NCI-H128 (cell line): ENCODE data around the gene TECTB.

Experiments
- DNase-seq: peaks from one replicate; lab custom pipeline; 2025; ENCODE audit not compliant: unreplicated experiment; lab: John Stamatoyannopoulos, UW

Gene TECTB

GRCh38 chr10:112271982-112272381, 11.2 kb upstream of the TECTB start:
- no peak for DNase-seq

- DNase-seq: no peak
Observed at GRCh38 chr10:112274831-112275230, 8.4 kb upstream of the TECTB start.

DNA sequence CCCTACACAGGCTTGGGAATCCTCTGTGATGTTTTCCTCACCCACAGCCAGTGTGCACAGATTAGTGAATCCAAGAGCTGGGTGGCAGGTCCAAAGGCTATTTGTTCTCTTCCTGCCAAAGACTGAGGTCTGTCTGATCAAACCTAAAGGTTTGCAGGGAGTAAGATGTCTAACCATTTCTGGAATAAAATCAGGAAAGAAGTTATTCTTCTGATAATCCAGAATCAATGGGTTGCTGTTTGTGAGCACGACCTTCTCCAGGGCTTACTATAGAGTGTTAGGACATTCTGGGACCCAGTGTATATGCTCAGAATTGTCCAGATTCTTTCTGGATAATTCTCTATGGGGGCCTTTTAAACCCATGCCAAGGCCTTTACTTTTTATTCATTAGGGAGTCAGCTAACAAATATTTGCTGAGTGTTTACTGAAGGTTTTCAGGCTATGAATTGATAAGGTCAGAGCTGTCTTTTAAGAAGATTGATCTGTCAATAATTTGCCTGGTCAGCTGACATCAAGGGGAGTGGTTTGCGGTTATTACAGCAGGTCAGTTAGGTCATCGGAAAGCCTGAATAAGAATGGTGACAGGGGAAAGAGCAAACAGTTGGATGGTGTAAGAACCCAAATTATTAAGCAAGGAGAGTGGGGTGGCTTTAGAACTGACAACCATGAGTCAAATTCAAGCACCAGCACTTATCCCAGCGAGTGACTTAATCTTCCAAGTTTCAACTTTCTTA, 7.5 kb upstream of the TECTB start:
- DNase-seq: no peak

DNA sequence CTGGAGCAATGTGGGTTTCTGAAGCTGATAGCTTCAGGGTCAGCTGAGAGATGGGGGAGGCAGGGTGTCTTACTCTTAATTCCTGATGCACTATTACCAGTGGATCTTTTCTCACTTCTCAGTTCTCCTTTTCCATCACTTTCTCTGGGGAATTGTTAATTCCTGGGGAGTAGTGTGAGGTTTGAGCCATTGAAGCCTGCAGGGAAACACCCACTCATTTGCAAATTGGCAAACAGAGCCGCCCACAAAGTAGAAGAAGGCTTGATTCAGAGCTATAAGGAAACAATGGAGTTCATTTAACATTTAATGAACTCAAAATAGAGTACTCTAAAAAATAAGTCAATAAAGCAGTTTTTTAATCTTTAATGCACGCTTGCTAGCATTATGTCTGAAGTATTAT, 4.3 kb upstream of the TECTB start:
- DNase-seq: no peak

GRCh38 chr10:112279433-112279832, 3.8 kb upstream of the TECTB start:
- DNase-seq: no peak

GRCh38 chr10:112280205-112280921, 2.8 kb upstream of the TECTB start:
- DNase-seq: no peak

GRCh38 chr10:112282086-112282485, 1.1 kb upstream of the TECTB start:
- DNase-seq: no peak

DNA sequence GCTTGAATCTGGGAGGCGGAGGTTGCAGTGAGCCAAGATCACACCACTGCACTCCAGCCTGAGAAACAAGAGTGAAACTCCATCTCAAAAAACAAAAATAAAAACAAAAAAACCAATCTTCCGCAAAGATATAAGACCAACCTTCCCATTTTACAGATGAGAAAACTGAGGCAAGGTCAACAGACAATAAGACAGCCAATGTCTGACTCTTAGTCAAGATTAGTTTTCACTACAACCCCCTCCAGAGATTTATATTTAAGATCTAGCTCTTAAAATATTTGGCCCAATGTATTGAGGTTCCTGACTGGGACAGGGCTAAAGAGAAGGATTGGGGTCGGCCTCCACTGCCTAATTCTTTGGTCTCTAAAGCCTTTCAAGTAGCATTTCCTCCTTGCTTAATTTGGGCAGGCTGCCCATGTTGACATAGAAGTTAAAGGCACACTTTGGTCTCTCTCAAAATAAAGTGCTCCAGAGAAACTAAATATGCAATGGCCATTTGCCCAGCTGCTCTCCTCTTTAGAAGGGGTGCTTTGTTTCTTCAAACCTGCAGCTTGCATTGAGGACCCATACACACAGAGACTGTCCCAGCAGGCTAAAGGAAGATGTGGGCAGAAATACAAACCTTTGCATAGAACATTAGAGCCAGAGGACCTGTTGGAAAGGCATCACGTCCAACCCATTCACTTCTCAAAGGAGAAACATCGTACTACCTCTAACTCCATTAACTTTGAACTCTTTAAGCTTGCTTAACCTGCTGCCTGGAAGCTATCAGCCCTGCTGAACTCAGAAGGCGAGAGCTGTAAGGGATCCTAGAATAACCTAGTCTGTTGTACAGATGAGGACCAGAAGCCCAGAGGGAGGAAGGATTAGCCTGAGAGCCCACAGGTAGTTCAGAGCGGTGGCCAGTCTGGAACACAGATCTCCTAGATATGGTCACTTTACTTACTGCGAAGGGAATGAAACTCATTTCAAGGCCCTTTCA, 3.9 kb downstream of the TECTB start:
- no peak for DNase-seq

- no peak for DNase-seq
Observed at GRCh38 chr10:112287844-112288243, 4.6 kb downstream of the TECTB start.

DNA sequence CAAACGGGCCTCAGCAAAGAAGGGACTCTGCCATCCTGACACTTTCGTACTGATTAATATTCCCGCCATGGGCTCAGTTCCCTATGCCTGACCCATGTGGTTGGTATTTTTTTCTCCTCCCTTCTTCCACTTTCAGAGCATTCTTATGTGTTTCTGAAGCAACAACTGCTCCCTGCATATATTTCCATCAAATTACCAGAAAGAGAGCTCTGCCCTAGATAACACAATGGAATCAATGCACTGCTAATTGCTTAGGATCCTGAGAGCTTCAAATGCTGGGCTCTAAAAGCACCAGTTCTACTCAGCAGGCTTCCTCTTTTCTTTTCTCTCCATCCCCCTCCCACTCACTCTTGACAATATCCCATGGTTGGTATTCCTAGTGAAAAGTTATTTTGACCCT, 5.3 kb downstream of the TECTB start:
- DNase-seq: no peak

- no peak for DNase-seq
Observed at GRCh38 chr10:112289373-112290053, 6.3 kb downstream of the TECTB start.

- no peak for DNase-seq
Observed at GRCh38 chr10:112290054-112290373, 6.8 kb downstream of the TECTB start.

DNA sequence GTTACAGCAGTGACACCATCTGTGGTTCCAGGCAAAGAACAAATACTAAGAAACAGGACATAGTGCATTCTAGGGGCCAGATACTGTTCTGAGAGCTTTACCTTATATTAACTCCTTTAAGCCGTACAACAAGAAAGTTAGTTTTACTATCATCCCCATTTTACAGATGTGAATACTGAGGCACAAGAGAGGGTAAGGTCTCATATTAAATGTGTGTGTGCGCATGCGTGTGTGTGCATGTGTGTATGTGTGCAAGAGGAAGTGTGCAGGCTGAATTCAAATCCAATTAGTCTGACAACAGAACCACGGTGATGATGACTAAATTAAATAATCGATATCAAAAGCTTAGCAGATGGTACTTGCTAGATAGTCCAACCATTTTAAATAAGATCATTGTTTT, 11.0 kb downstream of the TECTB start:
- no peak for DNase-seq

DNA sequence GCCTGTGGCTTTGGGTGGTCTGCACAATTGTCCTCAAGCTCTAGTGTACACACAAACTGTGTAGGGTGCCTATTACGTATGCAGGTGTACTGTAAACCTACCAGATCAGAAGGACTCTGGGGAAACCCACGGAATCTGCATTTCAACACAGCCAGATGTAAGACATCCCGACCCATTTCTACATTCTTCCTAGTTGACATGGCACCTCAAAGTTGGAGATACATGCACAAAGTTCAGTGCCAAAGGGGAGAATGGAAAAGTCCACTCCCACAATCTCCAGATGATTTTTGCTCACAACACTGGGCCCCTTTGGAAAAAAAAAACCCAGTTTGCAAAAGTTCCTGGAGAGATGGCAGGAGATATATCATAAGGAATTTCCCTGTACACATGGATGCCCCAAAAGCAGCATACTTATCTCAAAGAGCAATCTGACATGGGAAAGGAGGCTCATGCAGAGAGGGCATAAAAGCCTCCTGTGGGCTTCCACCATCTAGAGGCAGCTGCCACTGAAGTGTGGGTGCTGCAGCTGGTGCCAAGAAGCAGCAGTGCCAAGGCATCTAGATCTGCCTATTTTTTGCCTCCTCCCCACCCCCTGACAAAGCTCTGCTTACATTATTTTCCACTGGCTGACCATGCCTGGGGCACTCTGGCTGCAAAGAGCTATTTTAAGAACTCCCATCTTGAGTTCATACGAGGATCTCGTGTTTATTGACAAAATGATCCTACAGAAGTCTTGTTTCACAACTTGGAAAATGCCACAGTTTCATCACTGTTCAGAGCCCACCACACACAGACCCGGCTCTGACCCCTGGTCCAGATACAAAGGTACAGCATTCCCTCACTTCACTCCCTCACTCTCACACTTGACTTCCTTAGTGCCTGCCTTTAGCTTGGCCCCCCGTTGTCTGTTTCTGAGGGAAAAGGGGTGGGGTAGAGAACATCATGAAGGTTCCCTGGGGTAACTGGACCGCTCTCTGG, 12.9 kb downstream of the TECTB start:
- DNase-seq: no peak

GRCh38 chr10:112296908-112297331, 13.7 kb downstream of the TECTB start:
- DNase-seq: no peak

- DNase-seq: no peak
Observed at GRCh38 chr10:112298581-112298980, 15.4 kb downstream of the TECTB start.

GRCh38 chr10:112299456-112299855, 16.3 kb downstream of the TECTB start:
- no peak for DNase-seq

DNA sequence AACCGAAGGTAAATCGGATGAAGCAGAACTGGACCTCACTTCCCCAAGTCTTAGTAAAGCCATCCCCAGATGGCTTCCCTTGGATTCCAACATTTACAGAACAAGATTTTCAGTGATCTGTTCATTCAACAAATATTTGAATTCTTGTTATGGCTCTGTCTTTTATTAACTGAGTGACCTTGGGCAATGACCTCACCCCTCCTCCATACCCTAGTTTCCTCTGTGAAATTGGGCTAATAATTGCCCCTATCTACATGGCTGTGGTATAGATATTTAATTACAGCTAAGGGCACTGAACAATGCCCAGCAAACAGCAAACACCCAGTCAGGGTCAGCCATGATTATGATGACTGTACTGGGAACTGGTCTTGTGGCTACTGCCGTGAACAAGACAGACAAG, 19.1 kb downstream of the TECTB start:
- DNase-seq: no peak

GRCh38 chr10:112303528-112303927, 20.3 kb downstream of the TECTB start:
- no peak for DNase-seq
